H9 (cell line): ENCODE results near the gene PRRT1B. TPM values are rescaled to one million over a fixed set of nuclear protein-coding genes. Genes with fewer than 3 reads are reported as not detected.

ENCODE experiments used
- DNase-seq: peaks from one replicate; pipeline ENCODE4 v3.0.0-alpha.2; 2017
- H2AFZ ChIP-seq: one replicate; pipeline ENCODE4 v1.6.1; 2013; ENCODE audit warnings: mild to moderate bottlenecking, low read length, control low read depth, moderate library complexity
- H2AK5ac ChIP-seq: 2 replicates; pipeline ENCODE4 v1.6.1; 2013; ENCODE audit warnings: low read length, control low read depth, mixed read lengths; ENCODE audit not compliant: insufficient read length
- H2BK120ac ChIP-seq: one replicate; pipeline ENCODE4 v1.6.1; 2013; ENCODE audit warnings: low read depth, mild to moderate bottlenecking, low read length, control low read depth, inconsistent platforms; ENCODE audit not compliant: poor library complexity, severe bottlenecking
- H2BK12ac ChIP-seq: 2 replicates; pipeline ENCODE4 v1.6.1; 2013; ENCODE audit warnings: low read length, control low read depth, mixed read lengths, low read depth; ENCODE audit not compliant: insufficient read length
- H2BK15ac ChIP-seq: 2 replicates; pipeline ENCODE4 v1.6.1; 2013; ENCODE audit warnings: low read depth, low read length, control low read depth
- H2BK20ac ChIP-seq: one replicate; pipeline ENCODE4 v1.6.1; 2013; ENCODE audit warnings: low read depth, mild to moderate bottlenecking, low read length, control low read depth, inconsistent platforms; ENCODE audit not compliant: poor library complexity, severe bottlenecking
- H2BK5ac ChIP-seq: 2 replicates; pipeline ENCODE4 v1.6.1; 2013; ENCODE audit warnings: low read length, control low read depth, mixed read lengths; ENCODE audit not compliant: insufficient read length
- H3K14ac ChIP-seq: 2 replicates; pipeline ENCODE4 v1.6.1; 2013; ENCODE audit warnings: low read length, control low read depth; ENCODE audit not compliant: insufficient read depth
- H3K18ac ChIP-seq: 2 replicates; pipeline ENCODE4 v1.6.1; 2013; ENCODE audit warnings: low read depth, mild to moderate bottlenecking, mixed read lengths, low read length, control low read depth; ENCODE audit not compliant: insufficient read length
- H3K23ac ChIP-seq: 2 replicates; pipeline ENCODE4 v1.6.1; 2013; ENCODE audit warnings: low read length, control low read depth, mixed read lengths, low read depth; ENCODE audit not compliant: insufficient read length
- H3K23me2 ChIP-seq: 2 replicates; pipeline ENCODE4 v1.6.1; 2013; ENCODE audit warnings: low read depth, mild to moderate bottlenecking, mixed read lengths, low read length, control low read depth; ENCODE audit not compliant: insufficient read length, poor library complexity, severe bottlenecking
- H3K27ac ChIP-seq: 2 replicates; pipeline ENCODE4 v1.5.1; 2013; ENCODE audit warnings: low read length, control low read depth, mixed read lengths, low read depth; ENCODE audit not compliant: insufficient read length
- H3K27me3 ChIP-seq: 2 replicates; pipeline ENCODE4 v1.6.1; 2013; ENCODE audit warnings: low read length, control low read depth, inconsistent platforms; ENCODE audit not compliant: insufficient read depth
- H3K4ac ChIP-seq: 2 replicates; pipeline ENCODE4 v1.6.1; 2013; ENCODE audit warnings: low read depth, mild to moderate bottlenecking, control low read depth, inconsistent platforms, low read length, moderate library complexity
- H3K4me1 ChIP-seq: 2 replicates; pipeline ENCODE4 v1.6.1; 2013; ENCODE audit warnings: low read length, control low read depth, inconsistent platforms; ENCODE audit not compliant: insufficient read depth
- H3K4me2 ChIP-seq: 2 replicates; pipeline ENCODE4 v1.6.1; 2013; ENCODE audit warnings: low read length, control low read depth, mixed read lengths; ENCODE audit not compliant: insufficient read length, insufficient read depth
- H3K56ac ChIP-seq: 2 replicates; pipeline ENCODE4 v1.6.1; 2013; ENCODE audit warnings: low read depth, mild to moderate bottlenecking, mixed read lengths, low read length, control low read depth; ENCODE audit not compliant: insufficient read length
- H3K79me1 ChIP-seq: 2 replicates; pipeline ENCODE4 v1.6.1; 2013; ENCODE audit warnings: low read depth, mild to moderate bottlenecking, moderate library complexity, low read length, control low read depth, inconsistent platforms; ENCODE audit not compliant: insufficient read depth, poor library complexity, severe bottlenecking
- H3K79me2 ChIP-seq: 2 replicates; pipeline ENCODE4 v1.6.1; 2013; ENCODE audit warnings: low read length, control low read depth, inconsistent platforms; ENCODE audit not compliant: insufficient read depth
- H3K9ac ChIP-seq: 2 replicates; pipeline ENCODE4 v1.6.1; 2013; ENCODE audit warnings: low read length, control low read depth, mixed read lengths; ENCODE audit not compliant: insufficient read length; ENCODE audit errors: extremely low read depth
- H3K9me3 ChIP-seq: one replicate; pipeline ENCODE4 v1.6.1; 2013; ENCODE audit warnings: low read depth, low read length, inconsistent platforms; ENCODE audit not compliant: control insufficient read depth
- H3T11ph ChIP-seq: one replicate; pipeline ENCODE4 v1.6.1; 2013; ENCODE audit warnings: mild to moderate bottlenecking, low read length, control low read depth, inconsistent platforms
- H4K20me1 ChIP-seq: one replicate; pipeline ENCODE4 v1.6.1; 2013; ENCODE audit not compliant: control insufficient read depth, insufficient read length, insufficient read depth
- H4K5ac ChIP-seq: 2 replicates; pipeline ENCODE4 v1.6.1; 2013; ENCODE audit warnings: low read depth, mild to moderate bottlenecking, mixed read lengths, low read length, control low read depth; ENCODE audit not compliant: insufficient read length
- H4K8ac ChIP-seq: replicated peaks from 2 replicates; pipeline ENCODE4 v1.6.1; 2013; ENCODE audit warnings: low read length, control low read depth, mixed read lengths, low read depth; ENCODE audit not compliant: insufficient read length
- H4K91ac ChIP-seq: 2 replicates; pipeline ENCODE4 v1.6.1; 2013; ENCODE audit warnings: low read depth, mild to moderate bottlenecking, moderate library complexity, mixed read lengths, low read length, control low read depth; ENCODE audit not compliant: insufficient read length
- H3K27ac Mint-ChIP-seq, 3 experiments: 2 replicates in 2 of 3; 3 replicates in 1 of 3; pipeline ENCODE4 v1.8.0; 2020 to 2021; ENCODE audit warnings: mixed read lengths in 3 of 3, mild to moderate bottlenecking in 1 of 3, moderate library complexity in 1 of 3
- H3K27me3 Mint-ChIP-seq: 2 replicates; pipeline ENCODE4 v1.8.0; 2021; ENCODE audit warnings: low read depth, mild to moderate bottlenecking, moderate library complexity, mixed read lengths
- H3K36me3 Mint-ChIP-seq, 3 experiments: 2 replicates in 2 of 3; 3 replicates in 1 of 3; pipeline ENCODE4 v1.8.0; 2020 to 2021; ENCODE audit warnings: low read depth in 3 of 3, mixed read lengths in 3 of 3; ENCODE audit not compliant: insufficient read depth in 1 of 3
- H3K4me1 Mint-ChIP-seq, 2 experiments: 2 replicates each; pipeline ENCODE4 v1.8.0; 2020; ENCODE audit warnings: mixed read lengths in 2 of 2
- H3K4me3 Mint-ChIP-seq, 2 experiments: 2 replicates in 1 of 2; 3 replicates in 1 of 2; pipeline ENCODE4 v1.8.0; 2020 to 2021; ENCODE audit warnings: mild to moderate bottlenecking in 2 of 2, mixed read lengths in 2 of 2, moderate library complexity in 1 of 2
- H3K9me3 Mint-ChIP-seq, 2 experiments: 2 replicates in 1 of 2; 3 replicates in 1 of 2; pipeline ENCODE4 v1.8.0; 2020; ENCODE audit warnings: mild to moderate bottlenecking in 2 of 2, mixed read lengths in 2 of 2, moderate library complexity in 1 of 2
- WGBS: extraction: QIAGEN DNeasy Blood & Tissue Kit; methylation state at CpG from one replicate; pipeline ENCODE4 v1.1.7; 2013; ENCODE audit warnings: missing lambda C conversion rate, low lambda C conversion rate, mixed read lengths; ENCODE audit not compliant: insufficient read length; ENCODE audit errors: extremely low coverage; 5-methylcytosine and 5-hydroxymethylcytosine counted together
- total RNA-seq: library from RNA; stranded (reverse); gene quantifications from 2 replicates; pipeline ENCODE4 v1.2.1, GENCODE V29; 2021
- TF ChIP-seq, protein P1 (sequence below): fragments of 200-600 bp; sonication (generic); conservative IDR thresholded peaks from 3 replicates; pipeline ENCODE4 v1.8.0; 2021; ENCODE audit warnings: antibody characterized with exemption, mild to moderate bottlenecking

PRRT1B gene
- total RNA-seq, 1 experiment from 2014 or later: 1.0 TPM

DNA sequence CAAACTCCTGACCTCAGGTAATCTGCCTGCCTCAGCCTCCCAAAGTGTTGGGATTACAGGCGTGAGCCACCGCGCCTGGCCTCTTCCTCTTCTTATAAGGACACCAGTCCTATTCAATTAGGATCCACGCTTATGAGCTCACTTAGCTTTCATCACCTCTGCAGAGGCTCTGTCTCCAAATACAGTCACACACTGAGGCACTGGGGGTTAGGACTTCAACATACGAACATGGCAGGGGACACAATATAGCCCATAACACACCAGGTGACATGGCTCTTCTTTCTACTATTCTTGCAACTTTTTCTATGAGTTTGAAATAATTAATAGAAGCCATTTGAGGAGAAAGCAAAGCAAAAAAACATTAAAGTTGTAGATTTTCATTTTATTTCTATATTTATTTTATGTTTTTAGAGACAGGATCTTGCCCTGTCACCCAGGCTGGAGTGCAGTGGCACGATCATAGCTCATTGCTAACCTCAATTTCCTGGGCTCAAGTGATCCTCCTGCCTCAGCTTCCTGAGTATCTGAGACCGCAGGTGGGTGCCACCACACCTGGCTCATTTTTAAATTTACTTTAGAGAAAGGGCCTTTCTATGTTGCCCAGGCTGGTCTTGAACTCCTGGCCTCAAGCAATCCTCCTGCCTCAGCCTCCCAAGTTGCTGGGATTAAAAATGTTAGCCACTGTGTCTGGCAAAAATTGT is 6.0 kb upstream of the PRRT1B start:
- Mint-ChIP-seq H3K27me3 (peaks cover 13% of the 10 kb centered on the region), H3K36me3 (peaks cover 7 to 24% (median 12%) of the 10 kb centered on the region in 3 experiments), H3K4me1 (0 out of 4 replicates have a peak, but pooled peaks cover 0 to 3% of the 10 kb centered on the region in 2 experiments), H3K27ac (no peak overlapping the region), H3K4me3 (no peak overlapping the region), H3K9me3 (peaks cover 38 to 39% of the 10 kb centered on the region in 2 experiments)
- Histone ChIP-seq H2AK5ac (no peak overlapping the region), H2BK15ac (no peak overlapping the region), H3K79me2 (no peaks in the 10 kb centered on the region), H2BK120ac (no peak overlapping the region), H3K9me3 (peaks cover 9% of the 10 kb centered on the region), H2BK5ac (no peak overlapping the region), H3K18ac (no peak overlapping the region), H3K27me3 (no peaks in the 10 kb centered on the region), H3T11ph (no peak overlapping the region), H3K4me1 (no peaks in the 10 kb centered on the region), H3K4ac (no peak overlapping the region), H3K9ac (no peak overlapping the region), H2BK20ac (no peak overlapping the region), H3K4me2 (no peak overlapping the region), H4K5ac (no peak overlapping the region), H2BK12ac (no peak overlapping the region), H3K27ac (no peak overlapping the region), H3K56ac (no peak overlapping the region), H3K14ac (no peak overlapping the region), H4K8ac (no peak overlapping the region), H3K23me2 (no peaks in the 10 kb centered on the region), H4K20me1 (no peaks in the 10 kb centered on the region), H3K23ac (no peak overlapping the region), H4K91ac (no peak overlapping the region), H3K79me1 (no peaks in the 10 kb centered on the region), H2AFZ (no peak overlapping the region)
- TF ChIP-seq, protein P1, sequence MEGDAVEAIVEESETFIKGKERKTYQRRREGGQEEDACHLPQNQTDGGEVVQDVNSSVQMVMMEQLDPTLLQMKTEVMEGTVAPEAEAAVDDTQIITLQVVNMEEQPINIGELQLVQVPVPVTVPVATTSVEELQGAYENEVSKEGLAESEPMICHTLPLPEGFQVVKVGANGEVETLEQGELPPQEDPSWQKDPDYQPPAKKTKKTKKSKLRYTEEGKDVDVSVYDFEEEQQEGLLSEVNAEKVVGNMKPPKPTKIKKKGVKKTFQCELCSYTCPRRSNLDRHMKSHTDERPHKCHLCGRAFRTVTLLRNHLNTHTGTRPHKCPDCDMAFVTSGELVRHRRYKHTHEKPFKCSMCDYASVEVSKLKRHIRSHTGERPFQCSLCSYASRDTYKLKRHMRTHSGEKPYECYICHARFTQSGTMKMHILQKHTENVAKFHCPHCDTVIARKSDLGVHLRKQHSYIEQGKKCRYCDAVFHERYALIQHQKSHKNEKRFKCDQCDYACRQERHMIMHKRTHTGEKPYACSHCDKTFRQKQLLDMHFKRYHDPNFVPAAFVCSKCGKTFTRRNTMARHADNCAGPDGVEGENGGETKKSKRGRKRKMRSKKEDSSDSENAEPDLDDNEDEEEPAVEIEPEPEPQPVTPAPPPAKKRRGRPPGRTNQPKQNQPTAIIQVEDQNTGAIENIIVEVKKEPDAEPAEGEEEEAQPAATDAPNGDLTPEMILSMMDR: no peak
- no peak for DNase-seq
- no CpG with 5 or more reads among the region's 7 CpGs for WGBS
